Epithelial cell of esophagus (primary cell): ENCODE results near the gene C16orf96.
A peak's percentile ranks its signal among the peaks of the same experiment; 100 is the strongest.

Source experiments
- DNase-seq: peaks from one replicate; pipeline ENCODE4 v3.0.0; 2010; ENCODE audit warnings: low read depth
- H3K4me3 ChIP-seq: 2 replicates; pipeline ENCODE4 v1.5.1; 2011; ENCODE audit warnings: mild to moderate bottlenecking, low read length, control low read depth
- CTCF ChIP-seq: IDR thresholded peaks from 2 replicates; pipeline ENCODE4 v1.5.1; 2011; ENCODE audit warnings: low read depth, mild to moderate bottlenecking, low read length, control low read depth, inconsistent platforms; ENCODE audit not compliant: insufficient read depth; ENCODE audit errors: missing control alignments

Gene C16orf96

GRCh38 chr16:4612474-4612931 is 56.4 kb downstream of the C16orf96 start:
- H3K4me3 ChIP-seq, result peak overlapping the region; percentile 76
- DNase-seq, result no peak
- TF ChIP-seq CTCF, result no peak

- peak overlapping the region; percentile 76 for H3K4me3 ChIP-seq
- TF ChIP-seq CTCF, result no peak
- peak; percentile 82 for DNase-seq
Observed at GRCh38 chr16:4612977-4613635, 57.0 kb downstream of the C16orf96 start.

GRCh38 chr16:4613636-4614570 is 57.8 kb downstream of the C16orf96 start:
- DNase-seq, result peak; percentile 32
- TF ChIP-seq CTCF, result no peak
- peak overlapping the region; percentile 76 for H3K4me3 ChIP-seq

GRCh38 chr16:4614571-4615383 is 58.6 kb downstream of the C16orf96 start, which contains the start of gene UBALD1:
UBALD1 (minus strand) TSS chr16:4614888; CDS start chr16:4614797, 91 bp downstream.
- peak within 1 kb of the TSS; percentile 76 for H3K4me3 ChIP-seq
- no peak for TF ChIP-seq CTCF
- peak; percentile 93 for DNase-seq

GRCh38 chr16:4615384-4616046 is 59.4 kb downstream of the C16orf96 start:
- TF ChIP-seq CTCF, result no peak
- H3K4me3 ChIP-seq, result peak overlapping the region; percentile 41
- no peak for DNase-seq
